ENCODE results near the gene ACSF2.

GRCh38 chr17:50502301-50502990, 76.4 kb downstream of the ACSF2 start:
- TF ChIP-seq POLR2A (IDR thresholded peaks at IDR 0.05; ENCODE audit: low read depth, low read length) (no peak), CTCF (IDR thresholded peaks at IDR 0.05; ENCODE audit: extremely low read depth in 1 of 2, insufficient read depth in 1 of 2, low read depth in 1 of 2, low read length in 2 of 2) (no peak), FOS (IDR thresholded peaks at IDR 0.05; ENCODE audit: borderline replicate concordance, insufficient read depth, low read length) (no peak), EZH2 (IDR thresholded peaks at IDR 0.05; ENCODE audit: borderline replicate concordance, low read depth, low read length, severe bottlenecking) (no peak), GATA2 (IDR thresholded peaks at IDR 0.05; ENCODE audit: insufficient read depth, insufficient read length, low read depth, low read length) (no peak), POLR2AphosphoS5 (IDR thresholded peaks at IDR 0.05; ENCODE audit: insufficient read depth, low read depth, low read length) (no peak), MAX (IDR thresholded peaks at IDR 0.05; ENCODE audit: insufficient read depth, insufficient read length) (no peak), JUN (IDR thresholded peaks at IDR 0.05; ENCODE audit: borderline replicate concordance, insufficient read depth, insufficient read length, low read depth) (no peak)

Data from endothelial cell of umbilical vein (primary cell).